Spinal cord (tissue), 10 donors: Measurements from ENCODE around the gene ARHGEF28. TPM values are rescaled to one million over a fixed set of nuclear protein-coding genes. Genes with fewer than 3 reads are reported as not detected.

Experiments
- DNase-seq, 6 donors: peaks; one replicate each; pipeline versions ENCODE4 v3.0.0 to v3.0.0-alpha.2; 2013 to 2015; ENCODE audit warnings: low spot score in 6 of 6, low read depth in 4 of 6
- H3K27ac ChIP-seq: one replicate; pipeline ENCODE4 v1.5.1; 2013; ENCODE audit warnings: low read depth, low read length, control low read depth
- H3K27me3 ChIP-seq: one replicate; pipeline ENCODE4 v1.6.1; 2013; ENCODE audit warnings: low read length; ENCODE audit not compliant: control insufficient read depth, insufficient read depth
- H3K36me3 ChIP-seq: one replicate; pipeline ENCODE4 v1.6.1; 2013; ENCODE audit warnings: low read length; ENCODE audit not compliant: control insufficient read depth, insufficient read depth
- H3K4me1 ChIP-seq: one replicate; pipeline ENCODE4 v1.6.1; 2013; ENCODE audit warnings: low read length; ENCODE audit not compliant: control insufficient read depth, insufficient read depth
- H3K4me3 ChIP-seq: one replicate; pipeline ENCODE4 v1.5.1; 2013; ENCODE audit warnings: low read depth, low read length, control low read depth
- H3K9me3 ChIP-seq: one replicate; pipeline ENCODE4 v1.6.1; 2013; ENCODE audit warnings: low read length; ENCODE audit not compliant: control insufficient read depth, insufficient read depth
- WGBS: methylation state at CpG from one replicate; pipeline ENCODE4 v1.1.5; 2013; ENCODE audit warnings: missing lambda C conversion rate; ENCODE audit not compliant: insufficient coverage; 5-methylcytosine and 5-hydroxymethylcytosine counted together
- polyA plus RNA-seq, 2 donors: library from polyadenylated mRNA; unstranded; fragments of 120-200 nt; gene quantifications; one replicate each; pipeline ENCODE4 v1.2.1, GENCODE V29; 2013; ENCODE audit not compliant: insufficient read length in 2 of 2
- total RNA-seq, 2 donors: library from RNA; depleted of rRNA in 1 of 2; stranded (reverse); fragments of 120-200 nt in 1 of 2; fragments of >200 nt in 1 of 2; gene quantifications; one replicate each; pipeline versions ENCODE4 v1.2.3 to v1.2.4, GENCODE V29; 2013 to 2014
- donor health status: healthy.

Gene ARHGEF28
- total and polyA plus RNA-seq, 4 donors: 13.6 to 25.7 (median 14.3) TPM

DNA sequence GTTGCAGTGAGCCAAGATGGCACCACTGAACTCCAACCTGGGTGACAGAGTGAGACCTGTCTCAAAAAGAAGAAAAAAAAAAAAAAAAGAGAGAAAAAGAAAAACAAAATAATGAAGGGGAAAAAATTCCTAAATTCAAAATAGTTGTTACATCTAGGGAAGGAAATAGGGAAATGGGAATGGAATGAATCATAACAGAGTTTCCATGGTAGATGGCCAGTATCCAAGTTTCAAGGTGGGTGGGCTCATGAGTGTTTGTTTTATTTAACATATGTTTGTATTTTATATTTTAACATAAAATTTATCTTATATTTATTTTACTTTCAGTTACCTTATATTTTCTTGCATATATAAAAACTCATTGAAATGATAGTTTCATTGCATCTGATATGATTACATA, 215.6 kb downstream of the ARHGEF28 start:
- H3K4me3 ChIP-seq: no peak overlapping the region
- H3K36me3 ChIP-seq: no peaks in the 10 kb centered on the region
- no peaks in the 10 kb centered on the region for H3K9me3 ChIP-seq
- no peaks in the 10 kb centered on the region for H3K4me1 ChIP-seq
- H3K27ac ChIP-seq: no peak overlapping the region
- H3K27me3 ChIP-seq: no peaks in the 10 kb centered on the region
- no peak for DNase-seq

DNA sequence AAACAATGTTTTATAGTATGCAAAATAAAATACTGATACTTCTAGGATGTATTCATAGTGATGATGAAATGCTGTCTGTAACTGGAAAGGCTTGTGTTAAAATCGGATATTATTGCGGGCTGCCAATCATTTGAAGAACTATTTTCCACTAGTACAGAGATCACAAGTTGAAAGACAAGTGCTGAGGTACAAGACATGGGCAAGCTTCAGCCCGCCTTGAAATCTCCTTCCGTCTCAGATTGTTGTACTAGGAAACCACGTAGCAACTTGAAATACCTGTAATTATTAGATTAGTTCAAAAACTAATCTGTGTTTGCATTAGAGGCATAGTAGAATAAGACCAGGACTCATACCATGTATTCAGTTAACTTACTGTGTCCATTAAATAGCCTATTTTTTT, 218.2 kb downstream of the ARHGEF28 start:
- 100% methylated on average over 2 of the region's 5 CpGs for WGBS
- no peaks in the 10 kb centered on the region for H3K9me3 ChIP-seq
- no peak for DNase-seq
- no peaks in the 10 kb centered on the region for H3K36me3 ChIP-seq
- H3K4me3 ChIP-seq: no peak overlapping the region
- no peaks in the 10 kb centered on the region for H3K27me3 ChIP-seq
- H3K4me1 ChIP-seq: no peaks in the 10 kb centered on the region
- no peak overlapping the region for H3K27ac ChIP-seq

DNA sequence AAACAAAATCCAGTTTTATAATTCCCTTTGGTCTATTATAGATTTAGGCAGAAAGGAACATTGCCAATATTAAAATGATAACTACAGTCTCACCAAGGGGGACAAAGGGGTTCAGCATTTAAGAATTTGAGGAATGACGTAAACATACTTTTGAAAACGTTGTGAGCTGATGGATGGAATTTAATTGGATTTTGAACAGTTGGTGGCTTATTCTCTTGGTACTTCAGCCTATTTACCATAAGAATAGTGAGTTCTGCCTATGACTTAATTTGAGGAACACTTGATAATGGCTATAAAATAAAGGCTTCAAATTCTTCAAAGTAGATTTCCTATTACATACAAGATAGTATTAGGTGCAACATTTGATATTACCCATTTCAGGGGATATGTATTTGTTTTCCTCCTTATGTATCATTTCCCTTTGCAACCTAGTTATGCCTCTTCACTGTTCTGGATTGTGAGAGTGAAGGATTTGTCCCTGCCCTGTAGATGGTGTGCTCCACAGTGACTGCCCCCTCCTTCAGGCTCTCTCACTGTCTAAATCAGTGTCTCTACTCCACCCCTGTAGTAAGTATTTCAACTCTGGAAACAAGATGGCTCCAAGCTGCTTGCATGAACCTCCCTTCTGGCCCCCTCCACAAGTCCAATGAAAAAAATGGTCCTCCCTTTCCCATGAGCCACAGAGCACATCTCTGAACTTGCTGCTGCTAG, 225.6 kb downstream of the ARHGEF28 start:
- H3K27ac ChIP-seq: no peak overlapping the region
- H3K9me3 ChIP-seq: no peaks in the 10 kb centered on the region
- no peak for DNase-seq
- no CpG with 5 or more reads among the region's 2 CpGs for WGBS
- H3K4me3 ChIP-seq: no peak overlapping the region
- no peaks in the 10 kb centered on the region for H3K36me3 ChIP-seq
- no peaks in the 10 kb centered on the region for H3K27me3 ChIP-seq
- H3K4me1 ChIP-seq: no peaks in the 10 kb centered on the region

DNA sequence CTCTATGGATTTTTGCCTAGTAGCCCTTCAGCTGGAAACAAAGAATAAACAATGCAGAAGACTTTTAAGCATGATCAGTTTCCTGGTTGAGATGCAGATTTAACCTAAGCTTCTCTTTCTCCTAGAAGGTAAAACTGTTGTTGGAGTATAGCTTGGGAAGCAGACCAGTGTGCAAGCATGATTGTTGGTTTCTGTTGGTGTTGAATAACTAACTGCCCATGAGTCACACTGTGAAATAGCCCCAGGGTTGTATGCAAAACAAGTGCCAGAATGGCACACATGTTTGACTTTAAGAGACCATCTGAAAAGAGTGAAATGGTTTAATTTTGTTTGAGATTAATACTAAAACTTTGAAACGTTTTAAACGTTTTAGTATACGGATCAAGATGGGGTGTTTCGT, 227.1 kb downstream of the ARHGEF28 start:
- Histone ChIP-seq H3K27me3 (no peaks in the 10 kb centered on the region), H3K27ac (no peak overlapping the region), H3K9me3 (no peaks in the 10 kb centered on the region), H3K36me3 (no peaks in the 10 kb centered on the region), H3K4me3 (no peak overlapping the region), H3K4me1 (no peaks in the 10 kb centered on the region)
- WGBS: no CpG with 5 or more reads among the region's 4 CpGs
- DNase-seq: no peak

DNA sequence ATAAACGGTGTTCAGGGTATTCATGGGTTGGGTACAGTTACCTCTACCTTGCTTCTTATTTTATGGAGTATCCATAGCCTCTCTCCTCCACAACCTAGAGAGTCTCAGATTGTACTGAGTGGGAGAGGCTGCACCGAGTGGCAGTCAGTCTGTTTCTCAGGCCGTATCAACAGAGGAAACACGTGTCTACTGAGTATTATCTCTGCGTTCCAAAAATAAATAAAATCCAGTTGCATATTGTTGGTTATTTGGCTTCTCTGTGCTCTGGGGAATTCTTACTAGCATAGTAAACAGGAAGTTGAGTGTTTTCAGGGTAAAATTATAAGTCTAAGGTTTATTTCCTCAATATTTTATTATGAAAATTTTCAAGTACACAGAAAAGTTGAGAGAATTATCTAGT, 231.0 kb downstream of the ARHGEF28 start:
- no peaks in the 10 kb centered on the region for H3K36me3 ChIP-seq
- no peak overlapping the region for H3K27ac ChIP-seq
- no peak overlapping the region for H3K4me3 ChIP-seq
- WGBS: no CpG with 5 or more reads among the region's 5 CpGs
- no peaks in the 10 kb centered on the region for H3K4me1 ChIP-seq
- no peak for DNase-seq
- no peaks in the 10 kb centered on the region for H3K27me3 ChIP-seq
- no peaks in the 10 kb centered on the region for H3K9me3 ChIP-seq

DNA sequence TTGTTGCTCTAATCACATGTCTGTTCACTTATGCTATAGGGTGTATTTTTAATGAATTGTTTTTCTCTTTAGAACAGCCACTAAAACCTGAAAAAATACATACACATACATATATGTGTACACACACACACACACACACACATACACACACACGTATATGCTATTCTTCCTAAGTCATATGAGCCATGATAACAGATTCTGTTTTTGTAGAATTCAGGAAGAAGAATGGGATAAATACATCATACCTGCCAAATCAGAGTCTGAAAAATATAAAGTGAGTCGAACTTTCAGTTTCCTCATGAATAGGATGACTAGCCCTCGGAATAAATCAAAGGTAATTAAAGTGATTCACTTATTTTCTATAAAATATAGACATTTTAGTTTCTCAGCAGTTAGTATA, 231.4 kb downstream of the ARHGEF28 start:
- no CpG with 5 or more reads among the region's 3 CpGs for WGBS
- no peak overlapping the region for H3K4me3 ChIP-seq
- H3K9me3 ChIP-seq: no peaks in the 10 kb centered on the region
- no peak overlapping the region for H3K27ac ChIP-seq
- H3K4me1 ChIP-seq: no peaks in the 10 kb centered on the region
- no peak for DNase-seq
- H3K36me3 ChIP-seq: no peaks in the 10 kb centered on the region
- no peaks in the 10 kb centered on the region for H3K27me3 ChIP-seq

DNA sequence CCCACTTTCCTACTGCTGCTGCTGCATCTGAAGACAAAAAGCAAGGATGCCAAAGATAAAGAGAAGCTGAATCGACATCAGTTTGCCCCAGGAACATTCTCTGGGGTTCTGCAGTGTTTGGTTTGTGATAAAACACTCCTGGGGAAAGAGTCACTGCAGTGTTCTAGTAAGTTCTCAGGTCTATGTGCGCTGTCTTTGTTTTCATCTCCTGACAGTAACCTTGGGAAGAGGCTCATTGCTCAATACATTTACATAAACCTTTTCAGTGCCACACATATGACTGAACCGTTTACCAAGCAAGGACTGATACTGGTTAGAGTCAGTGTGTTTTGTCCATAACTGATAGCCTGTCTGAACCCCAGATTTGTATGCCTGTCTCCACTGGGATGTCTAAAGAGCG, 232.1 kb downstream of the ARHGEF28 start:
- no peaks in the 10 kb centered on the region for H3K4me1 ChIP-seq
- no peak overlapping the region for H3K4me3 ChIP-seq
- no peaks in the 10 kb centered on the region for H3K27me3 ChIP-seq
- WGBS: 84% methylated on average over 3 of the region's 4 CpGs
- H3K36me3 ChIP-seq: no peaks in the 10 kb centered on the region
- DNase-seq: no peak
- no peaks in the 10 kb centered on the region for H3K9me3 ChIP-seq
- H3K27ac ChIP-seq: no peak overlapping the region

DNA sequence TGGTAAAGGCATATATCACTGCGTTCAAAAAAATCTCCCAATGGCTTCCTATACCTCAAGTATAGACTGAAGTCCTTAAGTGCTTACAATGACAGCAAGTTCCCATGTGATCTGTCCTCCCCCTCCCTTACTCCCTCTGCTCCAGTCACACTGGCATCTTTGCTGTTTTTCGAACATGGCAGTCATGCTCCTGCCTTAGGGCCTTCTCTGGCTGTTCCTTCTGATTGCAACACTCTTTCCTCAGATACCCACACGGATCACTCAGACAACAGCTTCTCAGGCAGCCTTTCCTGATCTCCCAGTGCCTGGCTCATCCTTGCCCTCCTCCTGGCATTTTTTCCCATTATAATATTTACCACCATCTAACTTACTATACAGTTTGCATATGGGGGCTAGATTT, 232.8 kb downstream of the ARHGEF28 start:
- WGBS: 96% methylated on average over 3 of the region's 3 CpGs
- H3K27me3 ChIP-seq: no peaks in the 10 kb centered on the region
- no peak overlapping the region for H3K27ac ChIP-seq
- DNase-seq: no peak
- no peak overlapping the region for H3K4me3 ChIP-seq
- H3K4me1 ChIP-seq: no peaks in the 10 kb centered on the region
- H3K9me3 ChIP-seq: no peaks in the 10 kb centered on the region
- H3K36me3 ChIP-seq: no peaks in the 10 kb centered on the region

DNA sequence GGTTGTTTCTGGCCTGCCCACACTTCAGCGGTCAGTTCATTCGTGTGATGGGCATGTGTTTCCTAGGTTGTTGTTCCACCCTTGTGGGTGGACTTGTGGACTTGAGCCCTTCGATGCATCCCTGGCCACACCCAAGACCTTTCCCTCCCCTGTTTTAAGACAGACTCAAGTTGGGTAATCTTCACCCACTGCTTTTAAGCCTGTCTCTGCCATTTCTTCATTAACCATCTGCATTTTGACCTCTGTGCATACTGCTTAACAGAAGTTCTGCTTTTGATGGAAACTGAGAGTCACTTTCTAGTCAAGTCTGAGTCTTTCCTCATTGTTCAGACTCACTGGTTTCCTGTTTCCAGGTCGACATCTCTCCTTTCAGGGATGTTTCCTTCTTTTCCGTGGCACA, 233.7 kb downstream of the ARHGEF28 start:
- 68% methylated on average over 2 of the region's 5 CpGs for WGBS
- no peak overlapping the region for H3K4me3 ChIP-seq
- no peak overlapping the region for H3K27ac ChIP-seq
- H3K27me3 ChIP-seq: no peaks in the 10 kb centered on the region
- no peaks in the 10 kb centered on the region for H3K4me1 ChIP-seq
- no peaks in the 10 kb centered on the region for H3K36me3 ChIP-seq
- no peak for DNase-seq
- H3K9me3 ChIP-seq: no peaks in the 10 kb centered on the region

DNA sequence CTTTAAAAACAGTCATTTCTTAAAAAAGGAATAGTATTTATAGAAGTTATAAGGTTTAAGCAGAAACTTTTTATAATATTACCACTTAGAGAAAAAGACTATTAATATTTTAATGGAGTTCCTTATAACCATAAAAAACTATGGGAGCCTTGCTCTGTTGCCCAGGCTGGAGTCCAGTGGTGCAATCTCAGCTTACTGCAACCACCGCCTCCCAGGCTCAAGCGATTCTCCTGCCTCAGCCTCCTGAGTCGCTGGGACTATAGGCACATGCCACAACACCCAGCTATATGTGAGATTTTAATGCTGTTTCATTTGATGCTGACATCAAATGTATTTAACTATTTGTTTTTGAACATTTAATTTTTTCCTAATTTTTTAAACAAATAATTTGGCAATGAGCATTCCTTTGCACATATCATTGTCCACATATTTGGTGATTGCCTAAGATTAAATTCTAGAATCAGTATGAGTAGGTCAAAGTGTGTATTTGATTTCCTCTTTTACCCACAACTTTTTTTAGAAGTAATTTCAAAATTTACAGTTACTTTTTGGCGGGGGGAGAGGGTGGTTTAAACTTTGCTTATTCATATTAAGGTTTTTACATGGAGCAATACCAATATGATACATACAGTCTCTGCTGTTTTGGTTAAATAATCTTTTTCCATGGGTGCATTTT, 235.5 kb downstream of the ARHGEF28 start:
- H3K9me3 ChIP-seq: no peaks in the 10 kb centered on the region
- H3K4me3 ChIP-seq: no peak overlapping the region
- DNase-seq: no peak
- no peaks in the 10 kb centered on the region for H3K4me1 ChIP-seq
- H3K27me3 ChIP-seq: no peaks in the 10 kb centered on the region
- H3K36me3 ChIP-seq: no peaks in the 10 kb centered on the region
- H3K27ac ChIP-seq: no peak overlapping the region
- no CpG with 5 or more reads among the region's 4 CpGs for WGBS
